CD4-positive, alpha-beta T cell (primary cell): ENCODE results near the gene KAZALD1. TPM values are rescaled to one million over a fixed set of nuclear protein-coding genes. Genes with fewer than 3 reads are reported as not detected.

Experiments used
- ATAC-seq: fragments of 200-7000 bp; cut with Tn5 transposase; one replicate; pipeline ENCODE4 v1.10.0; 2022; ENCODE audit warnings: mild to moderate bottlenecking; ENCODE audit not compliant: poor library complexity
- CTCF ChIA-PET: fragments of 350-600 bp; sonication (Branson Sonifier 250); formaldehyde crosslinking; loops from one replicate; lab custom pipeline; 2021; ENCODE audit warnings: antibody characterized with exemption, inconsistent platforms; lab: Charles Lee
- POLR2A ChIA-PET: fragments of 350-600 bp; sonication (Branson Sonifier 250); formaldehyde crosslinking; loops from one replicate; lab custom pipeline; 2021; ENCODE audit warnings: antibody characterized with exemption, inconsistent platforms; lab: Charles Lee
- DNase-seq, 14 experiments: peaks; one replicate each; pipeline ENCODE4 v3.0.0-alpha.2; 2013 to 2020; ENCODE audit warnings: mixed read lengths in 2 of 14
- H3K27ac ChIP-seq, 2 donors: one replicate each; pipeline versions ENCODE4 v1.5.1 to v1.7.0; 2013; ENCODE audit warnings: low read length in 2 of 2, low read depth in 1 of 2, mild to moderate bottlenecking in 1 of 2
- H3K27me3 ChIP-seq, 2 experiments: 1 replicate in 1 of 2; 2 replicates in 1 of 2; pipeline versions ENCODE4 v1.6.1 to v1.7.0; 2013; ENCODE audit warnings: low read length in 2 of 2, control low read depth in 1 of 2, mild to moderate bottlenecking in 1 of 2, moderate library complexity in 1 of 2; ENCODE audit not compliant: insufficient read depth in 2 of 2, control insufficient read depth in 1 of 2
- H3K36me3 ChIP-seq: one replicate; pipeline ENCODE4 v1.6.1; 2013; ENCODE audit warnings: low read length, control low read depth; ENCODE audit not compliant: insufficient read depth
- H3K4me1 ChIP-seq: one replicate; pipeline ENCODE4 v1.6.1; 2013; ENCODE audit warnings: low read length, control low read depth; ENCODE audit not compliant: insufficient read depth
- H3K4me3 ChIP-seq: one replicate; pipeline ENCODE4 v1.5.1; 2013; ENCODE audit warnings: mild to moderate bottlenecking, low read length, moderate library complexity
- H3K9me3 ChIP-seq, 2 experiments: 1 replicate in 1 of 2; 2 replicates in 1 of 2; pipeline versions ENCODE4 v1.6.1 to v1.7.0; 2013; ENCODE audit warnings: low read length in 2 of 2, mild to moderate bottlenecking in 2 of 2, control low read depth in 1 of 2, moderate library complexity in 1 of 2; ENCODE audit not compliant: control insufficient read depth in 1 of 2, insufficient read depth in 1 of 2
- H3K27ac Mint-ChIP-seq: one replicate; pipeline ENCODE4 v1.8.0; 2020; ENCODE audit warnings: mixed read lengths
- H3K27me3 Mint-ChIP-seq: one replicate; pipeline ENCODE4 v1.8.0; 2021; ENCODE audit warnings: mixed read lengths
- H3K36me3 Mint-ChIP-seq: one replicate; pipeline ENCODE4 v1.8.0; 2021; ENCODE audit warnings: low read depth, mixed read lengths
- H3K4me1 Mint-ChIP-seq: one replicate; pipeline ENCODE4 v1.8.0; 2021; ENCODE audit warnings: low read depth, mixed read lengths
- H3K4me3 Mint-ChIP-seq: one replicate; pipeline ENCODE4 v1.8.0; 2020; ENCODE audit warnings: mild to moderate bottlenecking, mixed read lengths
- H3K9me3 Mint-ChIP-seq: one replicate; pipeline ENCODE4 v1.8.0; 2020; ENCODE audit warnings: mixed read lengths
- intact Hi-C, 2 experiments: fragments of 100-400 bp; cut with DNase I in 1 of 2; cut with micrococcal nuclease in 1 of 2; formaldehyde crosslinking; loops; one replicate each; pipeline versions ENCODE4 v1.15.1 to v1.9.0; 2023 to 2025; cut with DNase I, micrococcal nuclease
- total RNA-seq, 174 experiments: library from RNA in 2 of 174; stranded (reverse) in 2 of 174; gene quantifications; one replicate each; pipeline ENCODE4 v1.2.3 and lab custom pipeline; 2021 to 2026
- TF ChIP-seq, protein P1 (sequence below): fragments of 200-600 bp; IDR thresholded peaks from one replicate; pipeline ENCODE4 v1.8.0; 2022; ENCODE audit warnings: antibody characterized with exemption, mild to moderate bottlenecking

KAZALD1 gene
- total RNA-seq, 2 experiments from 2014 or later = not detected

- Mint-ChIP-seq H3K4me3 (peak overlapping the region; percentile 75), H3K27ac (peak overlapping the region; percentile 39), H3K4me1 (peaks cover 46% of the 10 kb centered on the region), H3K36me3 (peaks cover 4% of the 10 kb centered on the region), H3K9me3 (no peaks in the 10 kb centered on the region), H3K27me3 (peaks cover 38% of the 10 kb centered on the region)
- Histone ChIP-seq H3K4me1 (peaks cover 57% of the 10 kb centered on the region), H3K27ac (no peak overlapping the region), H3K36me3 (no peaks in the 10 kb centered on the region), H3K4me3 (peak overlapping the region; percentile 30), H3K27me3 (peaks cover 48% of the 10 kb centered on the region in 2 experiments), H3K9me3 (peaks cover 0 to 18% of the 10 kb centered on the region in 2 experiments)
- intact Hi-C loops = loop anchor here (5.0 to 10.0 kb wide), 3 partner anchors 48 to 292 kb away; partner anchors contain the start of genes BTRC (in 1 of the 2) and SLF2 (in 1 of the 2)
- DNase-seq = peak; percentile 21 to 82 (median 44)
- CTCF ChIA-PET = interaction anchor here (0.8 to 5.6 kb wide), 9 partner anchors 12 to 80 kb away, joined by 3 to 45 read pairs (median 5); no protein-coding TSS in a partner anchor
- POLR2A ChIA-PET = interaction anchor here (0.7 to 2.4 kb wide), 6 partner anchors 12 to 80 kb away, joined by 3 to 21 read pairs (median 4); partner anchors contain the start of genes PDZD7 and SFXN3
- ATAC-seq = peak; percentile 43
- TF ChIP-seq, protein P1, sequence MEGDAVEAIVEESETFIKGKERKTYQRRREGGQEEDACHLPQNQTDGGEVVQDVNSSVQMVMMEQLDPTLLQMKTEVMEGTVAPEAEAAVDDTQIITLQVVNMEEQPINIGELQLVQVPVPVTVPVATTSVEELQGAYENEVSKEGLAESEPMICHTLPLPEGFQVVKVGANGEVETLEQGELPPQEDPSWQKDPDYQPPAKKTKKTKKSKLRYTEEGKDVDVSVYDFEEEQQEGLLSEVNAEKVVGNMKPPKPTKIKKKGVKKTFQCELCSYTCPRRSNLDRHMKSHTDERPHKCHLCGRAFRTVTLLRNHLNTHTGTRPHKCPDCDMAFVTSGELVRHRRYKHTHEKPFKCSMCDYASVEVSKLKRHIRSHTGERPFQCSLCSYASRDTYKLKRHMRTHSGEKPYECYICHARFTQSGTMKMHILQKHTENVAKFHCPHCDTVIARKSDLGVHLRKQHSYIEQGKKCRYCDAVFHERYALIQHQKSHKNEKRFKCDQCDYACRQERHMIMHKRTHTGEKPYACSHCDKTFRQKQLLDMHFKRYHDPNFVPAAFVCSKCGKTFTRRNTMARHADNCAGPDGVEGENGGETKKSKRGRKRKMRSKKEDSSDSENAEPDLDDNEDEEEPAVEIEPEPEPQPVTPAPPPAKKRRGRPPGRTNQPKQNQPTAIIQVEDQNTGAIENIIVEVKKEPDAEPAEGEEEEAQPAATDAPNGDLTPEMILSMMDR = peak; percentile 44
Observed at GRCh38 chr10:101062232-101063049, 652 bp downstream of the KAZALD1 start.

DNA sequence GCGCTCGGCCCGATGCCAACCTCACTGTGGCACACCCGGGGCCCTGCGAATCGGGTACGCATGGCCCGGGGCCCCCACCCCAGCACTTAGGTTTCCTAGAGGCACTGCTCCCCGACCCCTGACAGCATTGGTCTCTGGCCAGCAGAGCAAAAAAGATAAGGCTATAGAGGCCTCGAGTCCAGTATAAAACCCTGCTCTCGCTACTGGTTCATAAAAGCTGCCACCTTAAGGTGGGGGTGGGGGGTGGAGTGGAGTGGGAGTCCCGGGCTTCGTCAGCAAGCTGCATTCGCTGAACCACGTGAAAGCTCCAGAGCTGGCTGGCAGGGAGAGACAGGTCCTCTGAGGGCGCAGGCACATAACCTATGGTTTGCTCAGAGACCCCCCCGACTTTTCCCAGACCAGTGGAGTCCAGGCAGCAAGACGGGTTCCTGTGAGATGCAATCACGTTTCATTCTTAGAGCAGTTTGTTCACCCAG is 1.3 kb downstream of the KAZALD1 start:
- H3K27ac ChIP-seq = no peak overlapping the region
- CTCF ChIA-PET = interaction anchor here (0.8 to 5.6 kb wide), 8 partner anchors 12 to 79 kb away, joined by 3 to 45 read pairs (median 5); no protein-coding TSS in a partner anchor

More for the DNA sequence above, 1.3 kb downstream of the KAZALD1 start:
- peaks cover 52% of the 10 kb centered on the region for H3K4me1 Mint-ChIP-seq
- H3K27ac Mint-ChIP-seq = no peak overlapping the region
- Histone ChIP-seq H3K27me3 (peaks cover 49 to 51% of the 10 kb centered on the region in 2 experiments), H3K4me1 (peaks cover 61% of the 10 kb centered on the region), H3K4me3 (peak overlapping the region; percentile 30), H3K36me3 (no peaks in the 10 kb centered on the region), H3K9me3 (peaks cover 0 to 20% of the 10 kb centered on the region in 2 experiments)
- peaks cover 4% of the 10 kb centered on the region for H3K36me3 Mint-ChIP-seq
- H3K27me3 Mint-ChIP-seq = peaks cover 44% of the 10 kb centered on the region
- POLR2A ChIA-PET = interaction anchor here (0.9 to 1.6 kb wide), 3 partner anchors 13 to 20 kb away, joined by 3 to 4 read pairs (median 3); no protein-coding TSS in a partner anchor
- TF ChIP-seq, protein P1 = no peak
- intact Hi-C loops = loop anchor here (5.0 to 10.0 kb wide), 3 partner anchors 48 to 292 kb away; partner anchors contain the start of genes BTRC (in 1 of the 2) and SLF2 (in 1 of the 2)
- no peak for ATAC-seq
- H3K4me3 Mint-ChIP-seq = peak overlapping the region; percentile 71
- DNase-seq = no peak
- H3K9me3 Mint-ChIP-seq = no peaks in the 10 kb centered on the region
